IMR-90 (cell line): ENCODE results near the gene LARP1B. TPM values are rescaled to one million over a fixed set of nuclear protein-coding genes. Genes with fewer than 3 reads are reported as not detected.
A peak's percentile ranks its signal among the peaks of the same experiment; 100 is the strongest.

Source experiments
- ATAC-seq: fragments of 200-7000 bp; cut with Tn5 transposase; 2 replicates; pipeline ENCODE4 v1.9.1; 2020; ENCODE audit warnings: low read depth, mild to moderate bottlenecking, moderate library complexity
- BruUV-seq: library from RNA; stranded (reverse); fragments of 400-500 nt; replicated peaks from 2 replicates; lab custom pipeline; 2021; lab: Mats Ljungman, UMichigan
- CTCF ChIA-PET: fragments of 300-600 bp; formaldehyde crosslinking; extraction: SDS; loops from one replicate; lab custom pipeline; 2021; ENCODE audit warnings: antibody characterized with exemption; lab: Yijun Ruan, JAX
- POLR2A ChIA-PET: fragments of 300-600 bp; sonication (Branson Sonifier 250); formaldehyde crosslinking; loops from one replicate; lab custom pipeline; 2022; ENCODE audit warnings: antibody characterized with exemption; ENCODE audit not compliant: unreplicated experiment; lab: Charles Lee
- DNase-seq: peaks from one replicate; pipeline ENCODE4 v3.0.0; 2013
- H2AFZ ChIP-seq: replicated peaks from 2 replicates; pipeline ENCODE3; 2013; ENCODE audit warnings: low read length, mild to moderate bottlenecking; ENCODE audit not compliant: poor library complexity
- H2AK5ac ChIP-seq: 2 replicates; pipeline ENCODE4 v1.6.1; 2013; ENCODE audit warnings: low read depth, low read length, inconsistent platforms
- H2AK9ac ChIP-seq: replicated peaks from 2 replicates; pipeline ENCODE3; 2013; ENCODE audit warnings: mild to moderate bottlenecking, low read depth, low read length, moderate library complexity; ENCODE audit not compliant: poor library complexity
- H2BK120ac ChIP-seq: 2 replicates; pipeline ENCODE4 v1.6.1; 2013; ENCODE audit warnings: low read depth, low read length, inconsistent platforms
- H2BK15ac ChIP-seq: 3 replicates; pipeline ENCODE4 v1.6.1; 2013; ENCODE audit warnings: low read depth, low read length, inconsistent platforms
- H2BK20ac ChIP-seq: 2 replicates; pipeline ENCODE4 v1.6.1; 2013; ENCODE audit warnings: low read depth, mild to moderate bottlenecking, inconsistent platforms, low read length, moderate library complexity
- H2BK5ac ChIP-seq: 2 replicates; pipeline ENCODE4 v1.6.1; 2013; ENCODE audit warnings: mild to moderate bottlenecking, low read depth, low read length, inconsistent platforms; ENCODE audit not compliant: poor library complexity, severe bottlenecking
- H3K14ac ChIP-seq: replicated peaks from 2 replicates; pipeline ENCODE4 v1.6.1; 2013; ENCODE audit warnings: low read depth, low read length, inconsistent platforms
- H3K18ac ChIP-seq: 2 replicates; pipeline ENCODE4 v1.6.1; 2013; ENCODE audit warnings: low read depth, low read length, control low read depth
- H3K23ac ChIP-seq: 2 replicates; pipeline ENCODE4 v1.6.1; 2013; ENCODE audit warnings: low read depth, low read length, inconsistent platforms
- H3K27ac ChIP-seq: 2 replicates; pipeline ENCODE4 v1.5.1; 2013; ENCODE audit warnings: mild to moderate bottlenecking, control low read depth, low read length; ENCODE audit not compliant: insufficient read depth
- H3K27me3 ChIP-seq: 2 replicates; pipeline ENCODE4 v1.6.1; 2013; ENCODE audit warnings: low read length; ENCODE audit not compliant: control insufficient read depth, insufficient read depth
- H3K36me3 ChIP-seq: 2 replicates; pipeline ENCODE4 v1.6.1; 2013; ENCODE audit warnings: low read length, mixed read lengths; ENCODE audit not compliant: control insufficient read depth, insufficient read depth
- H3K4ac ChIP-seq: 2 replicates; pipeline ENCODE4 v1.6.1; 2013; ENCODE audit warnings: low read depth, low read length, inconsistent platforms
- H3K4me1 ChIP-seq: 2 replicates; pipeline ENCODE4 v1.6.1; 2013; ENCODE audit warnings: low read length, mixed read lengths; ENCODE audit not compliant: control insufficient read depth, insufficient read depth
- H3K4me2 ChIP-seq: 2 replicates; pipeline ENCODE4 v1.6.1; 2013; ENCODE audit warnings: low read depth, mild to moderate bottlenecking, control low read depth, low read length, moderate library complexity
- H3K4me3 ChIP-seq: 2 replicates; pipeline ENCODE4 v1.5.1; 2013; ENCODE audit warnings: low read depth, mild to moderate bottlenecking, control low read depth, low read length, moderate library complexity; ENCODE audit not compliant: insufficient read depth
- H3K56ac ChIP-seq: 2 replicates; pipeline ENCODE4 v1.6.1; 2013; ENCODE audit warnings: low read length, inconsistent platforms; ENCODE audit not compliant: insufficient read depth; ENCODE audit errors: extremely low read depth
- H3K79me1 ChIP-seq, 2 experiments: 2 replicates each; pipeline ENCODE4 v1.6.1; 2013; ENCODE audit warnings: low read length in 2 of 2, inconsistent platforms in 1 of 2, low read depth in 1 of 2
- H3K9ac ChIP-seq: 2 replicates; pipeline ENCODE4 v1.6.1; 2013; ENCODE audit warnings: low read depth, low read length, control low read depth
- H3K9me1 ChIP-seq: 2 replicates; pipeline ENCODE4 v1.6.1; 2013; ENCODE audit warnings: low read length, inconsistent platforms; ENCODE audit not compliant: insufficient read depth
- H3K9me3 ChIP-seq: 2 replicates; pipeline ENCODE4 v1.6.1; 2013; ENCODE audit warnings: low read length; ENCODE audit not compliant: control insufficient read depth, insufficient read depth
- H4K20me1 ChIP-seq: 2 replicates; pipeline ENCODE4 v1.6.1; 2013; ENCODE audit warnings: low read length, inconsistent platforms; ENCODE audit not compliant: insufficient read depth
- H4K5ac ChIP-seq: 2 replicates; pipeline ENCODE4 v1.6.1; 2013; ENCODE audit warnings: mild to moderate bottlenecking, low read depth, low read length, control low read depth
- H4K8ac ChIP-seq, 2 experiments: 2 replicates each; pipeline ENCODE4 v1.6.1; 2013; ENCODE audit warnings: low read depth in 2 of 2, low read length in 2 of 2, control low read depth in 1 of 2, inconsistent platforms in 1 of 2
- H4K91ac ChIP-seq: 2 replicates; pipeline ENCODE4 v1.6.1; 2013; ENCODE audit warnings: low read depth, low read length, inconsistent platforms; ENCODE audit not compliant: insufficient read depth
- BHLHE40 ChIP-seq: fragments of 150-350 bp; IDR thresholded peaks from 2 replicates; pipeline ENCODE4 v1.6.1; 2016; ENCODE audit warnings: mild to moderate bottlenecking, low read depth, low read length
- CEBPB ChIP-seq: IDR thresholded peaks from 2 replicates; pipeline ENCODE4 v1.6.1; 2012; ENCODE audit warnings: low read depth, low read length, improper control_type of control experiment
- MAFK ChIP-seq: IDR thresholded peaks from 2 replicates; pipeline ENCODE4 v1.6.1; 2012; ENCODE audit warnings: low read depth, low read length, improper control_type of control experiment
- NFE2L2 ChIP-seq: fragments of 150-350 bp; IDR thresholded peaks from 2 replicates; pipeline ENCODE4 v1.6.1; 2016; ENCODE audit warnings: low read depth, mild to moderate bottlenecking, low read length
- RAD21 ChIP-seq: IDR thresholded peaks from 2 replicates; pipeline ENCODE4 v1.6.1; 2012; ENCODE audit warnings: low read length, improper control_type of control experiment
- SMC3 ChIP-seq: fragments of 150-350 bp; IDR thresholded peaks from 2 replicates; pipeline ENCODE4 v1.6.1; 2016; ENCODE audit warnings: low read depth, mild to moderate bottlenecking, antibody characterized with exemption, low read length, moderate library complexity
- WGBS, 2 experiments: methylation state at CpG; one replicate each; pipeline versions ENCODE4 v1.1.5 to v1.1.7; 2013; ENCODE audit warnings: missing lambda C conversion rate in 2 of 2; ENCODE audit not compliant: insufficient read length in 1 of 2; ENCODE audit errors: extremely low coverage in 2 of 2; 5-methylcytosine and 5-hydroxymethylcytosine counted together
- dilution Hi-C: fragments of 300-500 bp; cut with HindIII; formaldehyde crosslinking; loops from one replicate; pipeline ENCODE4 v1.14.3; 2018; ENCODE audit warnings: low sequenced_read_pairs; ENCODE audit not compliant: unreplicated experiment
- in situ Hi-C: fragments of 300-500 bp; cut with MboI; formaldehyde crosslinking; loops from 3 replicates; pipeline ENCODE4 v1.14.3; 2019; ENCODE audit warnings: low sequenced_read_pairs, inconsistent platforms, mixed read lengths
- intact Hi-C: fragments of 100-400 bp; cut with micrococcal nuclease; formaldehyde crosslinking; loops from 2 replicates; pipeline ENCODE4 v1.10.0; 2022
- polyA plus RNA-seq, 3 experiments: library from polyadenylated mRNA; depleted of rRNA; stranded (reverse); fragments of >200 nt; gene quantifications; 2 replicates each; pipeline ENCODE4 v1.2.3, GENCODE V29; 2012; ENCODE audit warnings: low replicate concordance in 1 of 3
- total RNA-seq: library from RNA; depleted of rRNA; stranded (reverse); fragments of >200 nt; gene quantifications from 2 replicates; pipeline ENCODE4 v1.2.3, GENCODE V29; 2012
- TF ChIP-seq, protein P1 (sequence below): fragments of 150-350 bp; IDR thresholded peaks from 2 replicates; pipeline ENCODE4 v1.6.1; 2016; ENCODE audit warnings: low read depth, mild to moderate bottlenecking, low read length, moderate library complexity, borderline replicate concordance
- TF ChIP-seq, protein P2 (sequence below): fragments of 150-350 bp; IDR thresholded peaks from 2 replicates; pipeline ENCODE4 v1.6.1; 2017; ENCODE audit warnings: mild to moderate bottlenecking, antibody characterized with exemption, low read length, low read depth
- TF ChIP-seq, protein P3 (sequence below): conservative IDR thresholded peaks from 2 replicates; pipeline ENCODE4 v1.5.1; 2012; ENCODE audit warnings: mild to moderate bottlenecking, low read depth, low read length, improper control_type of control experiment

LARP1B gene
- total and polyA plus RNA-seq, 2 of the 4 experiments (the other 2 are of a cell fraction), result 8.8 to 11.1 TPM

DNA sequence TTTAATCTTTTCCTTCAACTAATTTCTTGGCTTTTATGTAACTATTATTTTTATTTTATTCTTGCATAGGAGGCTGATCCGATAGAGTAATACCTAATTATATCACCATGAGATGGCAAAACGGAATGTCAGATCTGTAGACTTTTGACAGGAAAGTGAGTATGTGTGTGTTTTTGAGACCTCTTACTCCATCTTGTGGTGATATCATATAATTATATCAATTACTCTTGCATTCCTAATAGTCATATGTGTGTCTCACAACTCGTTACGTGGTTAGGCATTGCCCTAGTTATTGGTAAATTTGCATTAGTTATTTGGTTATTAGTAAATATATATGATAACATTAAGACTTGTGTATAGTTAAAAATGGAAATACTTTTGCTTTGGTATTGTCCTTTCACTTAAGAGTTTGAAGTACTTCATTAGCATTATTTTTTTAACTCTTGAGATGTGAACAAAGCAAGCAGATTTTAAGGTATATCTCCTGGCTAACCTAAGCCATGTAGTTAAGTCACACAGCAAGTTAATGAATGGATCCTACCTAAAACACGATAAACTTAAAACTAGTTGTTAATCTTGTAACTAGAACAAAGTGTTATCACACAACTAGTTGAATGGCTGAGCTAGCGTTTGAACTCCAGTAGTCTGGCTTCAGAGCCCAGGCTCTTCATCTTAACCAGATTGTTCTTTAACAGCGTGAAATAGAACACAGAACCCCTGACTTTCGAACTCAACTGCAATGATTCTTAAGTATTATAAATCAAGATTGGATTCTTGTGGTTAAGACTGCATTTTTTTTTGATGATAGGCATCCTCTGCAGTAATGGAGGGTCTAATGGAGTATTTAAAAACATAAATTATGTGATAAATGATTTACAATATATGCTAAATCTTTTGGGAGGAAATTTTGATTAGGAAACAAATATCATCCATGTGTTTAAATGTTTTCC is 159.4 kb downstream of the LARP1B start:
- Histone ChIP-seq H3K56ac (peak overlapping the region; percentile 29; the same call in 1 of the 2 replicates), H2BK20ac (peak overlapping the region; percentile 47; the same call in 1 of the 2 replicates), H3K27me3 (no peaks in the 10 kb centered on the region), H2AFZ (no peak overlapping the region), H3K9me3 (no peaks in the 10 kb centered on the region), H2AK5ac (no peak overlapping the region), H3K4me3 (no peak overlapping the region), H3K4ac (peak overlapping the region; percentile 61), H4K8ac (peak overlapping the region; percentile 5 to 10; a peak in 2 of 4 replicates), H4K5ac (peak overlapping the region; percentile 77), H4K20me1 (no peaks in the 10 kb centered on the region), H2BK15ac (peak overlapping the region; percentile 38; the same call in 1 of the 3 replicates), H3K79me1 (no peaks in the 10 kb centered on the region), H3K9me1 (no peaks in the 10 kb centered on the region), H3K23ac (no peak overlapping the region), H2BK120ac (peak overlapping the region; percentile 71), H4K91ac (peak overlapping the region; percentile 40), H3K14ac (peak overlapping the region; percentile 10; the same call in 1 of the 2 replicates), H3K4me1 (peaks cover 12% of the 10 kb centered on the region), H3K4me2 (peak overlapping the region; percentile 15), H2BK5ac (peak overlapping the region; percentile 88), H3K36me3 (no peaks in the 10 kb centered on the region), H3K18ac (peak overlapping the region; percentile 80; the same call in 1 of the 2 replicates), H2AK9ac (no peak overlapping the region), H3K9ac (no peak overlapping the region; the same call in 1 of the 2 replicates), H3K27ac (0 out of 2 replicates have a peak overlapping the region, but pooled peaks have one; percentile 29)
- no CpG with 5 or more reads among the region's 8 CpGs for WGBS, 2 experiments
- BruUV-seq, result no TSS peak
- DNase-seq, result peak; percentile 75
- POLR2A ChIA-PET, result no interaction called here
- dilution Hi-C loops (no loop called here), in situ Hi-C loops (no loop called here), intact Hi-C loops (no loop called here)
- TF ChIP-seq, protein P1, sequence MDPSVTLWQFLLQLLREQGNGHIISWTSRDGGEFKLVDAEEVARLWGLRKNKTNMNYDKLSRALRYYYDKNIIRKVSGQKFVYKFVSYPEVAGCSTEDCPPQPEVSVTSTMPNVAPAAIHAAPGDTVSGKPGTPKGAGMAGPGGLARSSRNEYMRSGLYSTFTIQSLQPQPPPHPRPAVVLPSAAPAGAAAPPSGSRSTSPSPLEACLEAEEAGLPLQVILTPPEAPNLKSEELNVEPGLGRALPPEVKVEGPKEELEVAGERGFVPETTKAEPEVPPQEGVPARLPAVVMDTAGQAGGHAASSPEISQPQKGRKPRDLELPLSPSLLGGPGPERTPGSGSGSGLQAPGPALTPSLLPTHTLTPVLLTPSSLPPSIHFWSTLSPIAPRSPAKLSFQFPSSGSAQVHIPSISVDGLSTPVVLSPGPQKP, result no peak
- TF ChIP-seq BHLHE40 (no peak), NFE2L2 (0 out of 2 replicates have a peak, but pooled peaks have one; percentile 48), MAFK (no peak), SMC3 (peak; percentile 36; the same call in 1 of the 2 replicates), CEBPB (no peak), RAD21 (peak; percentile 41)
- TF ChIP-seq, protein P2, sequence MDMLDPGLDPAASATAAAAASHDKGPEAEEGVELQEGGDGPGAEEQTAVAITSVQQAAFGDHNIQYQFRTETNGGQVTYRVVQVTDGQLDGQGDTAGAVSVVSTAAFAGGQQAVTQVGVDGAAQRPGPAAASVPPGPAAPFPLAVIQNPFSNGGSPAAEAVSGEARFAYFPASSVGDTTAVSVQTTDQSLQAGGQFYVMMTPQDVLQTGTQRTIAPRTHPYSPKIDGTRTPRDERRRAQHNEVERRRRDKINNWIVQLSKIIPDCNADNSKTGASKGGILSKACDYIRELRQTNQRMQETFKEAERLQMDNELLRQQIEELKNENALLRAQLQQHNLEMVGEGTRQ, result no peak
- TF ChIP-seq, protein P3, sequence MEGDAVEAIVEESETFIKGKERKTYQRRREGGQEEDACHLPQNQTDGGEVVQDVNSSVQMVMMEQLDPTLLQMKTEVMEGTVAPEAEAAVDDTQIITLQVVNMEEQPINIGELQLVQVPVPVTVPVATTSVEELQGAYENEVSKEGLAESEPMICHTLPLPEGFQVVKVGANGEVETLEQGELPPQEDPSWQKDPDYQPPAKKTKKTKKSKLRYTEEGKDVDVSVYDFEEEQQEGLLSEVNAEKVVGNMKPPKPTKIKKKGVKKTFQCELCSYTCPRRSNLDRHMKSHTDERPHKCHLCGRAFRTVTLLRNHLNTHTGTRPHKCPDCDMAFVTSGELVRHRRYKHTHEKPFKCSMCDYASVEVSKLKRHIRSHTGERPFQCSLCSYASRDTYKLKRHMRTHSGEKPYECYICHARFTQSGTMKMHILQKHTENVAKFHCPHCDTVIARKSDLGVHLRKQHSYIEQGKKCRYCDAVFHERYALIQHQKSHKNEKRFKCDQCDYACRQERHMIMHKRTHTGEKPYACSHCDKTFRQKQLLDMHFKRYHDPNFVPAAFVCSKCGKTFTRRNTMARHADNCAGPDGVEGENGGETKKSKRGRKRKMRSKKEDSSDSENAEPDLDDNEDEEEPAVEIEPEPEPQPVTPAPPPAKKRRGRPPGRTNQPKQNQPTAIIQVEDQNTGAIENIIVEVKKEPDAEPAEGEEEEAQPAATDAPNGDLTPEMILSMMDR, result peak; percentile 38
- ATAC-seq, result peak; percentile 66
- CTCF ChIA-PET, result interaction anchor here (0.6 to 0.9 kb wide), 2 partner anchors 68 to 152 kb away, joined by 3 read pairs; no protein-coding TSS in a partner anchor
